Hepatocyte (in vitro differentiated cells): ENCODE results near the gene CMKLR1.

Experiments
- CTCF ChIP-seq: fragments of 200-600 bp; sonication (generic); IDR thresholded peaks from 2 replicates; pipeline ENCODE4 v1.5.1; 2016; ENCODE audit warnings: antibody characterized with exemption, mild to moderate bottlenecking; ENCODE audit not compliant: poor library complexity
- EZH2 ChIP-seq: fragments of 200-600 bp; sonication (generic); IDR thresholded peaks from 2 replicates; pipeline ENCODE4 v1.6.1; 2016; ENCODE audit warnings: antibody characterized with exemption, mild to moderate bottlenecking, borderline replicate concordance

GRCh38 chr12:108367436-108367835, 28.3 kb upstream of the CMKLR1 start:
- TF ChIP-seq CTCF = no peak
- no peak for TF ChIP-seq EZH2
